ENCODE measurements around the gene CFAP119. TPM values are rescaled to one million over a fixed set of nuclear protein-coding genes. Genes with fewer than 3 reads are reported as not detected.

Gene CFAP119
- polyA plus RNA-seq, 3 donors = 1.5 to 3.8 (median 1.6) TPM

DNA sequence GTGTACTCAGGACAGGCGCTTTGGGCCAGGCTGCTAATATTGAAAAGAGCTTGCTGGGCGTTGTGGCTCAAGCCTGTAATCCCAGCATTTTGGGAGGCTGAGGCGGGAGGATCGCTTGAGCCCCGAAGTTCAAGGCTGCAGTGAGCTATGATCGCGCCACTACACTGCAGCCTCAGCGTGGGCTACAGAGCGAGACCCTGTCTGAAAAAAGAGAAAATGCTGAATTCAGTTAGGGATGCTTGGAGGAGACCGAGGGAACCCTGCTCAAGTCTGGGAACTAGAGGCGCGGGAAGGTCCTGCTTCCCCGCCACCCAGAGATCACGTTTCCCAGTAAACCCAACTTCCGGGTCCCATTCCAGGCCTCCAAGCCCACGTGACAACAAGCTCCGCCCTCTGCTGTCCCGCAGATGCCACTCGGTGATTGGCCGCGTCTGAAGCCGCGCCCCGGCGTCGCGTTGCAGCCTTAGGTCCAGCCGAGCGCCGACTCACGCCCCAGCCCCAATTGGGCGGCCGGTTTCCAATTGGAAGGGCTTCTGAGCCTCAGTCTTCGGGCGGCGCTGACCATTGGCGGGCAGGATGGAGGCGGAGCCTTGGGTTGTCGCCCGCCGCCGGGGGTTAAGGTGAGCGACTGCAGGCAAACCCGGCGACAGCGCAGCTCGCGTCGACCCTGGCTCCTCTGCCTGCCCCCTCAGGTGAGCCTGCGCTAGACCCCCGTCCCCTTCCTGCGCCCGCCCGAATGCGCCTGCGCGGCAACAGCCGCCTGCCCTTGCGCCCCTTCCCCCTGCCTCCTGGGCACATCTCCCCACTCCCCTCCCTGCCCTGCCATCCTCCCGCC, 13.8 kb downstream of the CFAP119 start, which contains the start of gene PHKG2:
Gene PHKG2, plus strand, starts transcription at position 627 of the 835 bp plus-strand sequence. CDS start 396 bp downstream, outside the sequence.
- 2% methylated on average over 45 to 60 of the region's 60 CpGs for WGBS, 3 donors
- no peak within 1 kb of the TSS for H3K27ac ChIP-seq (ENCODE audit: low read depth, low read length)

DNA sequence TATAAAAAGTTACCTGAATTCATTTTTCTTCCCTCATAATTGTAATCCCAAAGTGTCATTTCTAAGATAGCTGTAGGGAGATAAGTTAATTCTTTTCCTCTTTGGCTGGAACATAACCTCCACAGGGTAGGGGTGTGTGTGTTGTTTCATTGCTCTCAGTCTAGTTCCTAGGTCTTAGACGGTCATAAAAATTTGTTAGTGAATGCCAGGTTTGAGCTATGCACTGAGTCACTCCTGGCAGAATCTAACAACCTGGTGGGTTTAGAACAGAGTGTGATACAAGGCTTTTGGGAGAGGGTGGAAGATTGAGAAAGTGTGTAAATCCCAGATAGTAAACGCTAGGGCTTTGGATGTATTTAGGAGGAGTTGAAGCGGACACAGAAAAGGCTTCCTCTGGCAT, 14.5 kb downstream of the CFAP119 start:
- no peak overlapping the region for H3K27ac ChIP-seq (ENCODE audit: low read depth, low read length)
- 29 to 57% (median 42%) methylated on average over 3 of the region's 3 CpGs for WGBS, 3 donors

DNA sequence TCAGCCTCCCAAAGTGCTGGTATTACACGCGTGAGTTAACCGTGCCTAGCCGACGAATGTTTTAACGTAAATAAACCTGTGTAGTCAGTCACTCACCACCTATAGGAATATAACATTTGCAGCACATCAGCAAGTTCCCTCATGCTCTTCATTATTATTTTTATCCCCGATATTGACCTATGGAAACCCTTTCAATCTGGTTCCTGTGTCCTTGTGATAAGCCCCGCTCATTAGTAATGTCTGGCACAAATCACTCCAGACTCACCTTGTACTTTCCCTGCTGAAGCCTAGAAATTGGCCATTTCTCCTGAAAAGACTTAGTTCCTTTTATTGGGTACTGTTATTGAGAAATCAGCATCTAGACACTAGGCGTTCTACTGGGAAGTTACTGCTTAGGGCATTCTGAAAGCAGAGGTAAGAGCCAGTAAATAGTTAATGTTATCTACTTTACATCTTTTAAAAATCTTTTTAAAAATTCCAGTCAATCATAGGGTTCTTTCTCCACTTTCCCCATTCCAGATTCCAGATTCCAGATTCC, 15.2 kb downstream of the CFAP119 start:
- WGBS, 3 donors = 54 to 90% (median 86%) methylated on average over 9 of the region's 9 CpGs
- no peak overlapping the region for H3K27ac ChIP-seq (ENCODE audit: low read depth, low read length)

DNA sequence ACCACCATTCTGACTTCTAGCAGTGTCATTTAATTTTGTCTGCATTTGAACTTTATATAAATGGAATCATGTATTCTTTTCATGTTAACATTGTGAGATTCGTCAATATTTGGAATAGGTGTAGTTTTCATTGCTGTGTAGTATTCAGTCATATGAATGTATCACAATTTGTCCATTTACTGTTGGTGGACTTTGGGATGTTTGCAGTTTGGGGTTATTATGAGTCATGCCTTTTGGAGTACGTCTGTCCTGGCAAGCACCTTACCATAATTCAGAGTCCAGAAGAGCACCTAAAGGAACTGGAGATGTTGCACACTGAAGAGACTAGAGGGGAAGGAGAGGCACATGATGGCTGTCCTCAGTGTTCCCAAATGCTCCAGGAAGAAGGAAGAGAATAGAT, 16.8 kb downstream of the CFAP119 start:
- no peak overlapping the region for H3K27ac ChIP-seq (ENCODE audit: low read depth, low read length)
- whole genome bisulfite sequencing, 3 donors = 66 to 81% (median 72%) methylated on average over 2 of the region's 2 CpGs

DNA sequence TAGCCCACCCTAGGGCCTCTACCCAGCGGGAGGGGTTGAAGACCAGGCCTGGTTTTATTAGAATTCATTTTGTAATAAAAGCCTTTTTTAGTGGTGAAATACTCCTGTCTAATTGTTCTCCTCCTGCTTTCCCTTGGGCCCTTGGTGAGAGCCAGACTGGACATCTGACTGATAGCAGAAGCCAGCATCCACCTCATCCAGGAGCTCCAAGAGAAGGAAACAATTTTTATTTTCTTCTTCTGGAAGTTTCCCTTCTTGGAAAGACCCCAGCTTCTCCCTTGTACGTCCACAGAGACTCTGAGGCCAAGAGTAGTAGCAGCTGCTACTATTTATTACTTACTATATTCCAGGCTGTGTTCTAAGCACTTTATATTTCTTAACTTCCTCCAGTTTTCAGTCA, 17.7 kb downstream of the CFAP119 start:
- no peak overlapping the region for H3K27ac ChIP-seq (ENCODE audit: low read depth, low read length)
- WGBS, 3 donors = 74 to 76% (median 75%) methylated on average over 2 of the region's 2 CpGs

DNA sequence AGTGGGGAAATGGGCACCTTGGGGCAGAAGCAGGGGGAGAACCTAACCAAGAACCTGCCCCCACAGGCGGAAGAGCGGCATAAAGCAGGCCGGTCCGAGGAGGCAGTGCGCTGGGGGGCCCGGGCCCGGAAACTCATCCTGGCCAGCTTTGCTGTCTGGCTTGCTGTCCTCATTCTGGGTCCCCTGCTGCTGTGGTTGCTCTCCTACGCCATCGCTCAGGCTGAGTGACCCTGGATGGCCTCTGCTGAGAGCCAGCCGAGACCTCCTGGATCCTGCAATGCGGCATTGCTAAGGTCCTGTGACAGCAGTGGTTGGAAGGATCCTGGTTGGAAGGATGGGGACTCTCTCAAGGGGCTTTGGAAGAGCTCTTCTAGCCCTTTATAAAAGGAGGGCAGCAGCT, 18.1 kb downstream of the CFAP119 start:
- H3K27ac ChIP-seq (ENCODE audit: low read depth, low read length) = no peak overlapping the region

DNA sequence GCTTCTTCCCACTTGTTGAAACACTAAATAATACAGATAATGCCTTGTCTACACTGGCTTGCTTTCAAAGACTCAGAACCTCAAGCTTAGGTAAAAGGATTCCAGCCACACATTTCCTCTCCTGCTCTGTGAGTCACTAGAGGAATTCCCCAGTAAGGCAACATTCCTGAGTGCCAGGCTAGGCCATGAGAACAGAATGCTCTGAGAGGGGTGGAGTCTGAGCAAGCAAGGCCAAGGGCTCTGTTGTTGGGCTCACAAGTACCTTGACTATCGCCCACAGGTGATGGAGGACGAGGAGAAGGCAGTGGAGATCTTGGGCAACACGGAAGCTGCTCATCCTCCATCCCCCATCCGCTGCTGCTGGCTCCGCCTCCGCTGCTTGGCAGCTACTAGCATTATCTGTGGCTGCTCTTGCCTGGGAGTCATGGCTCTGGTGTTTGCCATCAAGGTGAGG, 20.4 kb downstream of the CFAP119 start:
- WGBS, 3 donors = 78 to 88% (median 88%) methylated on average over 6 of the region's 6 CpGs
- no peak overlapping the region for H3K27ac ChIP-seq (ENCODE audit: low read depth, low read length)

More for the DNA sequence above, 18.1 kb downstream of the CFAP119 start:
- WGBS, 3 donors = 83 to 93% (median 86%) methylated on average over 8 to 11 of the region's 11 CpGs

DNA sequence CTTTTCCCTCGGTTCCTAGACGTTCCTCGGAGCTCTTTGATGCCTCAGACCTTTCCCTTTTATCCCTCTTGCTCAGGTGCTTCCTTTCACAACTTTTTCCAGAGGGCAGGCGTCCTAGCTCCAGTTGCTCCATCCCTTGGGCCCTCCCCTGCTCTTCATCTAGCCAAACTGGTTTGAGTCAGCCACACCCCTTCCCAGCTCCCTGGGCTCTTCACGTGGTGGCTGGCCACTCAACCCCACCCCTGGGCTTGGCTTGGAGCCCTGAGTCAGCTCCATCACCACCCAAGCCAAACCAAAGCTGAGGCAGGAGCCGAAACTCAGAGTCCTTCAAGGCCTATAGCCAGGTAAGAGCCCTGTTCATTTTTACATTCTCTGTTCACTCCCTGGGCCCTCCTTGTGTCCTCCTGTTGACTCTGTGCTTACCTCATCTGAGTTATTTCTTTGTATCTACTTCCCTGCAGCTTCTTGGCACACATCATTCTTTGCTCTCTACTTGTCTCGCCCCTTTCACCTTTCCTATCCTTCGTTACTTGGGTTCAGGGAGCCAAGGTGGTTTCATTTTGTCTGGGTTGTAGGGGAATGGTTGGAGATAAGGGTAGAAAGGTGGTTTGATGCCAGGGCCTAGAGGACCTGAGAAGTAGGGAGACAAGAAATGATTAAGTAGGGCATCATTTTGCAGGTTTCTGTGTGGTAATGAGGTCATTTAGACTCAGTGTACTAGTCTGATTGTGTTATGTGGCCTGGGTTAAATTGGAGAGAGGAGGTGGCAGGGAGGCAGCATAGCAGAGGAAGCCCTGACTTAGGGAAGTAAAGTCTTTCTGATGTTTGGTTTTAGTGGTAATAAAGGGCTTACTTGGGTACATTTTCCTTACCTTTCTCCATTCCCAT, 21.3 kb downstream of the CFAP119 start:
- WGBS, 3 donors = 26 to 55% (median 48%) methylated on average over 8 of the region's 8 CpGs
- no peak overlapping the region for H3K27ac ChIP-seq (ENCODE audit: low read depth, low read length)

DNA sequence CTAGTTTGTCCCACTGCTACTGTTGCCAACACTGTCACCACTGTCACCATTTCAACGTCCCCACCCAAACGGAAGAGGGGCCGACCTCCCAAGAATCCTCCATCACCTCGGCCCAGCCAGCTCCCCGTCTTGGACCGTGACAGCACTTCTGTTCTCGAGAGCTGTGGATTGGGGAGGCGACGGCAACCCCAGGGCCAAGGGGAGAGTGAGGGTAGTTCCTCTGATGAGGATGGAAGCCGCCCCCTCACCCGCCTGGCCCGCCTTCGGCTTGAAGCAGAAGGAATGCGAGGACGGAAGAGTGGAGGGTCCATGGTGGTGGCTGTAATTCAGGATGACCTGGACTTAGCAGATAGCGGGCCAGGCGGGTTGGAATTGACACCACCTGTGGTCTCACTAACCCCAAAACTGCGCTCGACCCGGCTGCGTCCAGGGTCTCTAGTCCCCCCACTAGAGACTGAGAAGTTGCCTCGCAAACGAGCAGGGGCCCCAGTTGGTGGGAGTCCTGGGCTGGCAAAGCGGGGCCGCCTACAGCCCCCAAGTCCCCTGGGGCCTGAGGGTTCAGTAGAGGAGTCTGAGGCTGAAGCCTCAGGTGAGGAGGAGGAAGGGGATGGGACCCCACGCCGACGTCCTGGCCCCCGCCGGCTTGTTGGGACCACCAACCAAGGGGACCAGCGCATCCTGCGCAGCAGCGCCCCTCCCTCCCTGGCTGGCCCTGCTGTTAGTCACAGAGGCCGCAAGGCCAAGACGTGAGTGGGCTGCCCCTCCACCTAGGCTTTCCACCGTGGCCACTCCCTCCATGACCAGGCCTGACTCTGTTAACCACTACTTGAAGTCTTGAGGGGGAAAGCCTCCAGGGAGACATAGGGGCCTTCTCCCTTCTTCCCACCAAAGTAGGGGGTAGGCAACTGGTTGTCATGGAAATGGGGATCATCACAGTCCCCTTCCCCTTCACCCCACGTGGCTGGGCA, 22.6 kb downstream of the CFAP119 start:
- WGBS, 3 donors = 88 to 91% (median 88%) methylated on average over 37 of the region's 37 CpGs
- no peak overlapping the region for H3K27ac ChIP-seq (ENCODE audit: low read depth, low read length)

DNA sequence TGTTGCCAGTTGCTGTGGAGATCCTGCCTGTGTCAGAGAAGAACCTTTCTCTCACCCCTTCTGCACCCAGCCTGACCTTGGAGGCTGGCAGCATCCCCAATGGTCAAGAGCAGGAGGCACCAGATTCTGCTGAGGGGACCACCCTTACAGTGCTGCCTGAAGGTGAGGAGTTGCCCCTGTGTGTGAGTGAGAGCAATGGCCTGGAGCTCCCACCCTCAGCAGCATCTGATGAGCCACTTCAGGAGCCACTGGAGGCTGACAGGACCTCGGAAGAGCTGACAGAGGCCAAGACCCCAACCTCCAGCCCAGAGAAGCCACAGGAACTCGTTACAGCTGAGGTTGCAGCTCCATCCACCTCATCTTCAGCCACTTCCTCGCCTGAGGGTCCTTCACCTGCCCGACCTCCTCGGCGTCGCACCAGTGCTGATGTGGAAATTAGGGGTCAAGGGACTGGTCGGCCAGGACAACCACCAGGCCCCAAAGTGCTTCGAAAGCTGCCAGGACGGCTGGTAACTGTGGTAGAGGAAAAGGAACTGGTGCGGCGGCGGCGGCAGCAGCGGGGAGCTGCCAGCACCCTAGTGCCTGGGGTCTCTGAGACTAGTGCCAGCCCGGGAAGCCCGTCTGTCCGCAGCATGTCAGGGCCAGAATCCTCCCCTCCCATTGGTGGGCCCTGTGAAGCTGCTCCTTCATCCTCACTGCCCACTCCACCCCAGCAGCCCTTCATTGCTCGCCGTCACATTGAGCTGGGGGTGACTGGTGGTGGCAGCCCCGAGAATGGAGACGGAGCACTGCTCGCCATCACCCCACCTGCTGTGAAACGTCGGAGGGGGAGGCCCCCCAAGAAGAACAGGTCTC, 23.8 kb downstream of the CFAP119 start:
- 93% methylated on average over 24 to 25 of the region's 25 CpGs for WGBS, 3 donors

DNA sequence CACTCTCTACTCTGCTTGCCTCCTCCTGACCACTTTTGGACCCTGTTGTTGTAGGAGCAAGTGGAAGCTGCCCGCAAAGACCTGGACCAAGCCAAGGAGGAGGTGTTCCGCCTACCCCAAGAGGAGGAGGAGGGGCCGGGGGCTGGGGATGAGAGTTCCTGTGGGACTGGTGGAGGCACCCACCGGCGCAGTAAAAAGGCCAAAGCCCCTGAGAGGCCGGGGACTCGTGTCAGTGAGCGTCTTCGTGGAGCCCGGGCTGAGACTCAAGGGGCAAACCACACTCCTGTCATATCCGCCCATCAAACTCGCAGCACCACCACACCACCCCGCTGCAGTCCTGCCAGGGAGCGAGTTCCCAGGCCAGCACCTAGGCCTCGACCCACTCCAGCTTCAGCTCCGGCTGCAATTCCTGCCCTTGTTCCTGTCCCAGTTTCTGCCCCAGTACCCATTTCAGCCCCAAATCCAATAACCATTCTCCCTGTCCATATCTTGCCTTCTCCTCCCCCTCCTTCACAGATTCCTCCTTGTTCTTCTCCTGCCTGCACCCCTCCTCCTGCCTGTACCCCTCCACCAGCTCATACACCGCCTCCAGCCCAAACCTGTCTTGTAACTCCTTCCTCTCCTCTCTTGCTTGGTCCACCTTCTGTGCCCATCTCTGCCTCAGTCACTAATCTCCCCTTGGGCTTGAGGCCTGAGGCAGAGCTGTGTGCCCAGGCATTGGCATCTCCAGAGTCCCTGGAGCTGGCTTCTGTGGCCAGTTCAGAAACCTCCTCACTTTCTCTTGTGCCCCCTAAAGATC, 24.7 kb downstream of the CFAP119 start:
- WGBS, 3 donors = 93 to 95% (median 95%) methylated on average over 12 to 17 of the region's 17 CpGs
- no peak overlapping the region for H3K27ac ChIP-seq (ENCODE audit: low read depth, low read length)

More for the DNA sequence above, 23.8 kb downstream of the CFAP119 start:
- no peak overlapping the region for H3K27ac ChIP-seq (ENCODE audit: low read depth, low read length)

DNA sequence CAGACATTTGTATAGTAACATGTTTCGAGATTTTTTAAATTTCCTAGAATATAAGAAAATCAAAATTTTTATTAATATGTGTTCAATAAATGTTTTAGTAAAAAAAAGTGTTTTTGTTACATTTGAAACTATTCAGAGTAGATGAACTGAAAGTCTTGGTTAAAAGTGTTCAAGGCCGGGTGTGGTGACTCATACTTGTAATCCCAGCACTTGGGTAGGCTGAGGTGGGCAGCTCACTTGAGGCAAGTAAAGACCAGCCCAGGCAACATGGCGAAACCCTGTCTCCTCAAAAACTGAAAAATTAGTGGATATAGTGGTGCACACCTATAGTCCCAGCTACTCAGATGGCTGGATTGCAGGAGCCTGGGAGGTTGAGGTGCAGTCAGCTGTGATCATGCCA, 30.5 kb downstream of the CFAP119 start:
- 94 to 95% (median 95%) methylated on average over 3 of the region's 3 CpGs for WGBS, 3 donors
- H3K27ac ChIP-seq (ENCODE audit: low read depth, low read length) = no peak overlapping the region

DNA sequence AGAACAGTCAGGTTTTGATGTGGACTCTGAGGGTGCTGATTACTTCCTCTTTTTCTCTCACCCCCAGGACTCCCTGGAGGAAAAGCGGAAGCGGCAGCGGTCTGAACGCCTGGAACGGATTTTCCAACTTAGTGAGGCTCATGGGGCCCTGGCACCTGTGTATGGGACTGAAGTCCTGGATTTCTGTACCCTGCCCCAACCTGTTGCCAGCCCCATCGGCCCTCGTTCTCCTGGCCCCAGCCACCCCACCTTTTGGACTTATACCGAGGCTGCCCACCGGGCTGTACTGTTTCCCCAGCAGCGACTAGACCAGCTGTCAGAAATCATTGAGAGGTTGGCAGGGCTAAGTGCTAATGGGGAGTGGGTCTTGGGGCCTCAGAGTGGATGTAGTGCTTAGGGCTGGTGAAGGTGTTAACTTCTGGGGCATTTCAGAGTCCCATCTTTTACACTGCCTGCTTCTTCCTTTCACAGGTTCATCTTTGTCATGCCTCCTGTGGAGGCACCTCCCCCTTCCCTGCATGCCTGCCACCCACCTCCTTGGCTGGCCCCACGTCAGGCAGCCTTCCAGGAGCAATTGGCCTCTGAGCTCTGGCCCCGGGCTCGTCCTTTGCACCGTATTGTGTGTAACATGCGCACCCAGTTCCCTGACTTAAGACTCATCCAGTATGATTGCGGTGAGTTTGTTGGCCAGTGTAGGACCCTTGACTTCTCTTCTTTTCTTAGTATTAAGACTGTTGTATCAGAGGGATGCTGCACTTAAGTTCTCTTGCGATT, 32.8 kb downstream of the CFAP119 start:
- H3K27ac ChIP-seq (ENCODE audit: low read depth, low read length) = no peak overlapping the region
- WGBS, 3 donors = 72 to 90% (median 74%) methylated on average over 17 of the region's 17 CpGs

DNA sequence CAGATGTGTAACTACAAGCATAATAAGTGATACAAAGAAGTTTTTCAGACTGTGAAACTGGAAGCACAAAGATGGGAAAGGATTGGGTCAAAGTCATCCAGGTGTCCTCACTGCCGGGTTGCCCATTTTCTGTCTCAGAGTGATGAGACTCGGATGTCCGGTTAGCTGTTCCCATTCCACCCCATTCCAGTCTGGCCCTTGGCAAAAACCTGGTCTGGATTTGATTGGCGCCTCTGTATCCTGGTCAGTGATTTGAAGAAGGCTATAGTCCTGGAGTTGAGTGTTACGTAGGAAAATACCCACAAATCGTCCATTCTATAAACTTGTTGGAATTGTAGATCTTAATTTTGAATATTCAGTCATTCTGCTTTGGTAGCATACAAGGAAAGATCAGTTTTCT, 33.5 kb downstream of the CFAP119 start:
- WGBS, 3 donors = 92 to 94% (median 93%) methylated on average over 6 of the region's 6 CpGs

DNA sequence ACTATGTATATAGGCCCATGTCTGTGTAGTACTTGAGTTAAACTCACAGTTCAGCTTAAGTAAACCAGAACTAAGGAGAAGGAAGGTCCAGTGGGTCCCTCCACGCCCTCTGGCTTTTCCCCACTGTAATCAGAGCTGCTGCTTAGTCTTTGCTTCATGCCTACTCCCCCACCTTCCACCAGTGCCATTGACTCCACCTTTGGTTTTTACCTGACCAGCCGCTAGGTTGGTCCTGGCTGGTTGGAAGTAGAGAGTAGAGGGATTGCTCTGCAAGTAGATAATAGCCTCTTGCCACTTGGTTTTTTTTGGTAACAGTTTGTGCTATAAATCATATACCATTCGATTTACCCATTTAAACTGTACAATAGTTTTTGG, 36.5 kb downstream of the CFAP119 start:
- WGBS, 3 donors = 82 to 89% (median 88%) methylated on average over 3 of the region's 3 CpGs
- no peak overlapping the region for H3K27ac ChIP-seq (ENCODE audit: low read depth, low read length)

More for the DNA sequence above, 33.5 kb downstream of the CFAP119 start:
- no peak overlapping the region for H3K27ac ChIP-seq (ENCODE audit: low read depth, low read length)
